H1 (cell line): ENCODE measurements around the gene LHFPL6. TPM values are rescaled to one million over a fixed set of nuclear protein-coding genes. Genes with fewer than 3 reads are reported as not detected.

Experiments used
- CTCF ChIA-PET: fragments of 300-600 bp; sonication (Branson Sonifier 250); formaldehyde crosslinking; loops from one replicate; lab custom pipeline; 2021; ENCODE audit not compliant: partially characterized antibody; lab: Charles Lee
- POLR2A ChIA-PET: fragments of 300-600 bp; sonication (Branson Sonifier 250); formaldehyde crosslinking; loops from one replicate; lab custom pipeline; 2021; ENCODE audit warnings: inconsistent platforms; ENCODE audit not compliant: partially characterized antibody; lab: Charles Lee
- DNase-seq, 2 experiments: peaks; one replicate each; pipeline versions ENCODE4 v3.0.0 to v3.0.0-alpha.2; 2010 to 2022; ENCODE audit warnings: low spot score in 2 of 2, low read depth in 1 of 2, mixed read lengths in 1 of 2
- FAIRE-seq: peaks from 2 replicates; lab custom pipeline; 2011; peaks lifted over from hg19 to GRCh38; lab: Jason Lieb, UNC
- H2AFZ ChIP-seq: 2 replicates; pipeline ENCODE4 v1.8.1; 2012; ENCODE audit warnings: low read length, inconsistent platforms
- H2AK5ac ChIP-seq: 2 replicates; pipeline ENCODE4 v1.6.1; 2013; ENCODE audit warnings: low read depth, low read length
- H2BK120ac ChIP-seq: replicated peaks from 2 replicates; pipeline ENCODE3; 2013; ENCODE audit warnings: low read depth, low read length, inconsistent platforms
- H2BK12ac ChIP-seq: 2 replicates; pipeline ENCODE4 v1.6.1; 2013; ENCODE audit warnings: low read depth, low read length
- H2BK15ac ChIP-seq: 2 replicates; pipeline ENCODE4 v1.6.1; 2013; ENCODE audit warnings: low read length
- H2BK20ac ChIP-seq: 2 replicates; pipeline ENCODE4 v1.6.1; 2013; ENCODE audit warnings: low read length
- H2BK5ac ChIP-seq: 2 replicates; pipeline ENCODE4 v1.6.1; 2013; ENCODE audit warnings: low read depth, low read length
- H3K14ac ChIP-seq: 2 replicates; pipeline ENCODE4 v1.6.1; 2013; ENCODE audit warnings: inconsistent platforms; ENCODE audit not compliant: insufficient read length
- H3K18ac ChIP-seq: 2 replicates; pipeline ENCODE4 v1.6.1; 2013; ENCODE audit warnings: low read length; ENCODE audit errors: extremely low read depth
- H3K23ac ChIP-seq: 2 replicates; pipeline ENCODE4 v1.6.1; 2013; ENCODE audit warnings: inconsistent platforms; ENCODE audit not compliant: insufficient read length
- H3K23me2 ChIP-seq: 2 replicates; pipeline ENCODE4 v1.6.1; 2013; ENCODE audit warnings: low read depth, low read length
- H3K27ac ChIP-seq: 2 replicates; pipeline ENCODE4 v1.6.1; 2011; ENCODE audit warnings: low read depth, low read length, inconsistent platforms
- H3K27me3 ChIP-seq, 4 experiments: replicated peaks in 1 of 4; 1 replicate in 1 of 4; 2 replicates in 3 of 4; pipeline versions ENCODE4 v1.6.1 to v1.8.1; 2011 to 2013; ENCODE audit warnings: low read length in 3 of 4, mild to moderate bottlenecking in 3 of 4, inconsistent platforms in 2 of 4, mixed read lengths in 2 of 4, moderate library complexity in 1 of 4; ENCODE audit not compliant: control insufficient read depth in 3 of 4, insufficient read depth in 3 of 4; ENCODE audit errors: extremely low read depth in 1 of 4
- H3K36me3 ChIP-seq, 4 experiments: 2 replicates each; pipeline versions ENCODE4 v1.6.1 to v1.8.1; 2011 to 2013; ENCODE audit warnings: mild to moderate bottlenecking in 4 of 4, low read length in 3 of 4, moderate library complexity in 2 of 4, control low read depth in 1 of 4, inconsistent platforms in 1 of 4; ENCODE audit not compliant: insufficient read depth in 4 of 4, control insufficient read depth in 2 of 4
- H3K4ac ChIP-seq: replicated peaks from 2 replicates; pipeline ENCODE3; 2013; ENCODE audit warnings: low read length, low read depth, mixed read lengths, inconsistent platforms; ENCODE audit not compliant: insufficient read length
- H3K4me1 ChIP-seq, 4 experiments: replicated peaks in 1 of 4; 1 replicate in 1 of 4; 2 replicates in 3 of 4; pipeline versions ENCODE4 v1.6.1 to v1.8.1; 2011 to 2013; ENCODE audit warnings: low read length in 3 of 4, inconsistent platforms in 2 of 4, mixed read lengths in 1 of 4; ENCODE audit not compliant: insufficient read depth in 4 of 4, control insufficient read depth in 3 of 4
- H3K4me2 ChIP-seq, 2 experiments: 2 replicates each; pipeline versions ENCODE4 v1.6.1 to v1.8.1; 2011 to 2013; ENCODE audit warnings: low read depth in 2 of 2, low read length in 2 of 2, control low read depth in 1 of 2, inconsistent platforms in 1 of 2, mild to moderate bottlenecking in 1 of 2; ENCODE audit not compliant: insufficient read depth in 1 of 2
- H3K4me3 ChIP-seq, 4 experiments: fragments of 200-600, 300-600 bp in 1 of 4; sonication (generic), shearing (Covaris generic), sonication (Bioruptor Twin) in 1 of 4; 2 replicates each; pipeline versions ENCODE4 v1.5.1 to v1.8.1; 2011 to 2016; ENCODE audit warnings: low read length in 4 of 4, low read depth in 3 of 4, control low read depth in 2 of 4, inconsistent platforms in 2 of 4, mild to moderate bottlenecking in 2 of 4, mixed read lengths in 1 of 4, moderate library complexity in 1 of 4; ENCODE audit not compliant: insufficient read depth in 2 of 4; ENCODE audit errors: extremely low read depth in 1 of 4
- H3K56ac ChIP-seq: replicated peaks from 2 replicates; pipeline ENCODE3; 2013; ENCODE audit warnings: low read depth, mild to moderate bottlenecking, mixed read lengths, low read length, inconsistent platforms; ENCODE audit not compliant: insufficient read length
- H3K79me1 ChIP-seq: 2 replicates; pipeline ENCODE4 v1.6.1; 2013; ENCODE audit warnings: low read depth, low read length, control low read depth
- H3K79me2 ChIP-seq, 2 experiments: 2 replicates each; pipeline versions ENCODE4 v1.6.1 to v1.8.1; 2012 to 2013; ENCODE audit warnings: low read length in 2 of 2, mild to moderate bottlenecking in 2 of 2, inconsistent platforms in 1 of 2; ENCODE audit not compliant: insufficient read depth in 2 of 2, control insufficient read depth in 1 of 2
- H3K9ac ChIP-seq, 4 experiments: replicated peaks in 1 of 4; 1 replicate in 1 of 4; 2 replicates in 3 of 4; pipeline versions ENCODE4 v1.6.1 to v1.8.1; 2011 to 2013; ENCODE audit warnings: low read depth in 3 of 4, low read length in 3 of 4, control low read depth in 2 of 4, mild to moderate bottlenecking in 2 of 4, moderate library complexity in 2 of 4, inconsistent platforms in 1 of 4; ENCODE audit errors: extremely low read depth in 1 of 4
- H3K9me3 ChIP-seq, 2 experiments: 2 replicates each; pipeline versions ENCODE4 v1.6.1 to v1.8.1; 2012 to 2013; ENCODE audit warnings: mild to moderate bottlenecking in 2 of 2, moderate library complexity in 2 of 2, control low read depth in 1 of 2, inconsistent platforms in 1 of 2, low read depth in 1 of 2, low read length in 1 of 2, mixed read lengths in 1 of 2; ENCODE audit not compliant: insufficient read depth in 2 of 2
- H4K20me1 ChIP-seq, 2 experiments: replicated peaks in 1 of 2; 2 replicates each; pipeline versions ENCODE3 to v1.8.1; 2011 to 2013; ENCODE audit warnings: inconsistent platforms in 2 of 2, low read length in 2 of 2, mild to moderate bottlenecking in 1 of 2; ENCODE audit not compliant: insufficient read depth in 2 of 2, control insufficient read depth in 1 of 2
- H4K5ac ChIP-seq: 2 replicates; pipeline ENCODE4 v1.6.1; 2013; ENCODE audit warnings: low read length, low read depth, mixed read lengths, inconsistent platforms; ENCODE audit not compliant: insufficient read length
- H4K8ac ChIP-seq: 2 replicates; pipeline ENCODE4 v1.8.0; 2013; ENCODE audit warnings: mild to moderate bottlenecking, moderate library complexity, low read length, inconsistent platforms; ENCODE audit not compliant: insufficient read depth; ENCODE audit errors: extremely low read depth
- H4K91ac ChIP-seq: replicated peaks from 2 replicates; pipeline ENCODE3; 2013; ENCODE audit warnings: low read length, mixed read lengths, inconsistent platforms; ENCODE audit not compliant: insufficient read length
- BCL11A ChIP-seq, 2 experiments: IDR thresholded peaks; one replicate each; pipeline ENCODE4 v1.6.1; 2011; ENCODE audit warnings: low read depth in 2 of 2, low read length in 2 of 2, mild to moderate bottlenecking in 2 of 2
- BRCA1 ChIP-seq: IDR thresholded peaks from 2 replicates; pipeline ENCODE4 v1.6.1; 2012; ENCODE audit warnings: low read depth, low read length, improper control_type of control experiment
- CEBPB ChIP-seq: IDR thresholded peaks from 2 replicates; pipeline ENCODE4 v1.6.1; 2012; ENCODE audit warnings: low read depth, low read length
- HDAC2 ChIP-seq, 2 experiments: fragments of 300-600 bp in 1 of 2; sonication (generic) in 1 of 2; IDR thresholded peaks; 2 replicates each; pipeline ENCODE4 v1.6.1; 2011 to 2012; ENCODE audit warnings: low read depth in 2 of 2, low read length in 2 of 2, mild to moderate bottlenecking in 2 of 2, moderate library complexity in 2 of 2, borderline replicate concordance in 1 of 2, inconsistent platforms in 1 of 2
- KDM4A ChIP-seq: IDR thresholded peaks from one replicate; pipeline ENCODE4 v1.7.1; 2012; ENCODE audit warnings: low read depth, mild to moderate bottlenecking, moderate library complexity, low read length, inconsistent platforms; ENCODE audit not compliant: severe bottlenecking
- KDM5A ChIP-seq: fragments of 200-600 bp; IDR thresholded peaks from 2 replicates; pipeline ENCODE4 v1.7.1; 2012; ENCODE audit warnings: mild to moderate bottlenecking, low read length, inconsistent platforms, mixed read lengths
- MAFK ChIP-seq: IDR thresholded peaks from 2 replicates; pipeline ENCODE4 v1.6.1; 2012; ENCODE audit warnings: low read depth, mild to moderate bottlenecking, improper control_type of control experiment, low read length
- NANOG ChIP-seq: IDR thresholded peaks from 2 replicates; pipeline ENCODE4 v1.6.1; 2011; ENCODE audit warnings: low read length, low read depth, mild to moderate bottlenecking, inconsistent platforms; ENCODE audit not compliant: insufficient read depth, poor library complexity, severe bottlenecking
- RFX5 ChIP-seq: IDR thresholded peaks from 2 replicates; pipeline ENCODE4 v1.6.1; 2011; ENCODE audit warnings: low read depth, low read length, improper control_type of control experiment, borderline replicate concordance
- SIN3A ChIP-seq, 2 experiments: IDR thresholded peaks in 1 of 2; conservative IDR thresholded peaks in 1 of 2; 2 replicates each; pipeline ENCODE4 v1.6.1; 2011 to 2012; ENCODE audit warnings: low read length in 2 of 2, improper control_type of control experiment in 1 of 2, low read depth in 1 of 2, mild to moderate bottlenecking in 1 of 2
- SP2 ChIP-seq: IDR thresholded peaks from 2 replicates; pipeline ENCODE4 v1.6.1; 2012; ENCODE audit warnings: mild to moderate bottlenecking, low read length, inconsistent platforms
- SRF ChIP-seq: IDR thresholded peaks from 2 replicates; pipeline ENCODE4 v1.6.1; 2011; ENCODE audit warnings: mild to moderate bottlenecking, low read depth, low read length, moderate library complexity
- TAF7 ChIP-seq: optimal IDR thresholded peaks from 2 replicates; pipeline ENCODE3; 2011; ENCODE audit warnings: low read depth, mild to moderate bottlenecking, inconsistent platforms, low read length, moderate library complexity, borderline replicate concordance
- whole genome bisulfite sequencing, 2 experiments: shearing (Covaris generic) in 1 of 2; methylation state at CpG; one replicate each; pipeline versions ENCODE4 v1.1.6 to v1.1.7; 2013 to 2015; ENCODE audit warnings: low lambda C conversion rate in 2 of 2, mixed read lengths in 2 of 2, inconsistent platforms in 1 of 2, low coverage in 1 of 2, missing lambda C conversion rate in 1 of 2; ENCODE audit not compliant: insufficient replicate concordance in 2 of 2, insufficient coverage in 1 of 2, insufficient read length in 1 of 2; ENCODE audit errors: extremely low coverage in 1 of 2, missing lambda C conversion rate in 1 of 2; 5-methylcytosine and 5-hydroxymethylcytosine counted together
- polyA plus RNA-seq, 7 experiments: library from polyadenylated mRNA; depleted of rRNA in 3 of 7; stranded (reverse) in 5 of 7; unstranded in 2 of 7; fragments of >200 nt in 5 of 7; fragments of 200-250 nt in 2 of 7; gene quantifications; 1 replicate in 5 of 7; 2 replicates in 1 of 7; 4 replicates in 1 of 7; pipeline versions ENCODE4 v1.2.1 to v1.2.3, GENCODE V29; 2011 to 2013; ENCODE audit warnings: missing spikeins in 2 of 7, mixed read lengths in 2 of 7
- total RNA-seq: library from RNA; stranded (reverse); fragmentation: NEBNext Ultra II Directional; extraction: Animal tissue kit (Norgen Biotek cat#: 25700); gene quantifications from 2 replicates; pipeline ENCODE4 v1.2.1, GENCODE V29; 2021

The LHFPL6 gene
- total and polyA plus RNA-seq, 2 of the 8 experiments (the other 6 are each of a cell fraction or from before 2014, with no cell fraction given) = 7.6 to 17.0 TPM

DNA sequence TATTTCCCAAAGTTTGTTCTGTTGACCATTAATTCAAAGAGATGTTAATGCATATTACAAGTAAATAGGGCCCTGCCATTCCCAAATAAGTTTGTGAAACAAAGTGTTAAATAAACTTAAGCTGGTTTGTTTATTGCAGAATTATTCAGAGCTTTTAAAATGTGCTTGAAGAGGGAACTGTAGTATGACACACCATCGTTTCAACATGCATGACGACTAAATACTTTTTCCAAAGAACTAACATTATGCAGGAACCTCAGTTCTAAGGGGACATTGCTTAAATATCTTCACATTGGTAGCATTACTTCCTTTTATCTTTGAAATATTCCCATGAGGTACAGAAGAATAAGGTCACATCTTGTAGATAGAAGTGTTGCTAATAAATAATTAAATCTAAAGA is 14.6 kb downstream of the LHFPL6 start:
- H3K9me3 ChIP-seq = no peaks in the 10 kb centered on the region
- H2BK5ac ChIP-seq = no peak overlapping the region
- H3K4me3 ChIP-seq = no peak overlapping the region
- no peak overlapping the region for H2BK12ac ChIP-seq
- no peak overlapping the region for H4K5ac ChIP-seq
- no peaks in the 10 kb centered on the region for H3K36me3 ChIP-seq
- no peak overlapping the region for H2BK15ac ChIP-seq
- FAIRE-seq (no peak), DNase-seq (no peak)
- H3K27ac ChIP-seq = no peak overlapping the region
- H2BK20ac ChIP-seq = no peak overlapping the region
- no peaks in the 10 kb centered on the region for H3K27me3 ChIP-seq
- no peak overlapping the region for H3K14ac ChIP-seq
- H3K18ac ChIP-seq = no peak overlapping the region
- no peak overlapping the region for H4K8ac ChIP-seq
- no peak overlapping the region for H3K4me2 ChIP-seq
- H3K79me1 ChIP-seq = no peaks in the 10 kb centered on the region; the same call in 1 of the 2 replicates
- no peak overlapping the region for H4K91ac ChIP-seq
- no peak overlapping the region for H3K56ac ChIP-seq
- H3K4me1 ChIP-seq = peaks cover 0 to 2% (median 0%) of the 10 kb centered on the region in 4 experiments; a peak in 1 of 7 replicates
- no peak overlapping the region for H3K23ac ChIP-seq
- no peak overlapping the region for H2BK120ac ChIP-seq
- no peak overlapping the region for H2AFZ ChIP-seq
- H3K23me2 ChIP-seq = no peaks in the 10 kb centered on the region
- WGBS, 2 experiments = 82% methylated on average over 2 of the region's 2 CpGs; no CpG with 5 or more reads in 1 of the 2 experiments
- no peak overlapping the region for H2AK5ac ChIP-seq
- H3K79me2 ChIP-seq = no peaks in the 10 kb centered on the region; a peak in 1 of 4 replicates
- H4K20me1 ChIP-seq = peaks cover 0 to 1% of the 10 kb centered on the region in 2 experiments
- no peak overlapping the region for H3K9ac ChIP-seq
- POLR2A ChIA-PET = no interaction called here
- no peak overlapping the region for H3K4ac ChIP-seq
- CTCF ChIA-PET = interaction anchor here (0.6 to 1.7 kb wide), 9 partner anchors 10 to 268 kb away, joined by 3 to 5 read pairs (median 3); no protein-coding TSS in a partner anchor
- TF ChIP-seq HDAC2 (IDR thresholded peaks at IDR 0.05; ENCODE audit: borderline replicate concordance in 1 of 2, low read depth in 2 of 2, low read length in 2 of 2) (no peak), KDM4A (no peak), NANOG (no peak), TAF7 (no peak), KDM5A (no peak), BCL11A (IDR thresholded peaks at IDR 0.05; ENCODE audit: low read depth in 2 of 2, low read length in 2 of 2) (no peak), SP2 (no peak), RFX5 (no peak), SRF (no peak), CEBPB (no peak), SIN3A (conservative IDR thresholded peaks at IDR 0.05 in 1 of 2, IDR thresholded peaks at IDR 0.05 in 1 of 2; ENCODE audit: low read depth in 1 of 2, low read length in 2 of 2) (no peak), MAFK (no peak), BRCA1 (no peak)
